ENCODE measurements around the gene HUWE1. TPM values are rescaled to one million over a fixed set of nuclear protein-coding genes. Genes with fewer than 3 reads are reported as not detected.

HUWE1 gene
- total RNA-seq, 1 experiment from 2014 or later: 222 TPM

- intact Hi-C loops (cut with micrococcal nuclease; ENCODE audit: unreplicated experiment): no loop called here
- BruUV-seq (replicated peaks): no TSS peak
- Histone ChIP-seq H3K4me3 (ENCODE audit: low read depth, low read length, poor library complexity, severe bottlenecking) (no peak overlapping the region), H3K4me1 (ENCODE audit: insufficient read depth, low read length, poor library complexity, severe bottlenecking) (no peaks in the 10 kb centered on the region), H3K36me3 (ENCODE audit: insufficient read depth, low read length, poor library complexity, severe bottlenecking) (peaks cover 25% of the 10 kb centered on the region), H3K9me3 (ENCODE audit: low read depth, low read length, poor library complexity, severe bottlenecking) (no peaks in the 10 kb centered on the region), H3K27me3 (replicated peaks; ENCODE audit: insufficient read depth, low read depth, low read length, poor library complexity) (no peaks in the 10 kb centered on the region), H3K27ac (ENCODE audit: low read depth, low read length, poor library complexity, severe bottlenecking) (no peak overlapping the region)
- TF ChIP-seq EZH2 (IDR thresholded peaks at IDR 0.05; ENCODE audit: borderline replicate concordance, low read depth, low read length, poor library complexity, severe bottlenecking) (no peak), CTCF (conservative IDR thresholded peaks at IDR 0.05; ENCODE audit: low read depth, low read length) (no peak)
- no peak for DNase-seq (ENCODE audit: low spot score)
- ChIA-PET CTCF (no interaction called here), POLR2A (ENCODE audit: low non-redundant PET) (no interaction called here)
These were observed 32.1 kb downstream of the HUWE1 start for GRCh38 chrX:53654376-53654775.

GRCh38 chrX:53644751-53645150, 41.8 kb downstream of the HUWE1 start:
- CTCF ChIA-PET: no interaction called here
- Histone ChIP-seq H3K27ac (ENCODE audit: low read depth, low read length, poor library complexity, severe bottlenecking) (no peak overlapping the region), H3K36me3 (ENCODE audit: insufficient read depth, low read length, poor library complexity, severe bottlenecking) (peaks cover 82% of the 10 kb centered on the region), H3K27me3 (replicated peaks; ENCODE audit: insufficient read depth, low read depth, low read length, poor library complexity) (no peaks in the 10 kb centered on the region), H3K4me3 (ENCODE audit: low read depth, low read length, poor library complexity, severe bottlenecking) (no peak overlapping the region), H3K4me1 (ENCODE audit: insufficient read depth, low read length, poor library complexity, severe bottlenecking) (no peaks in the 10 kb centered on the region), H3K9me3 (ENCODE audit: low read depth, low read length, poor library complexity, severe bottlenecking) (no peaks in the 10 kb centered on the region)
- no peak for DNase-seq (ENCODE audit: low spot score)
- no TSS peak for BruUV-seq (replicated peaks)
- POLR2A ChIA-PET (ENCODE audit: low non-redundant PET): interaction anchor here (0.6 kb wide), 1 partner anchor 18 kb away, joined by 3 read pairs; no protein-coding TSS in a partner anchor
- intact Hi-C loops (cut with micrococcal nuclease; ENCODE audit: unreplicated experiment): no loop called here
- TF ChIP-seq CTCF (conservative IDR thresholded peaks at IDR 0.05; ENCODE audit: low read depth, low read length) (no peak), EZH2 (IDR thresholded peaks at IDR 0.05; ENCODE audit: borderline replicate concordance, low read depth, low read length, poor library complexity, severe bottlenecking) (no peak)

GRCh38 chrX:53642337-53642736, 44.2 kb downstream of the HUWE1 start:
- Histone ChIP-seq H3K9me3 (ENCODE audit: low read depth, low read length, poor library complexity, severe bottlenecking) (no peaks in the 10 kb centered on the region), H3K27ac (ENCODE audit: low read depth, low read length, poor library complexity, severe bottlenecking) (no peak overlapping the region), H3K4me3 (ENCODE audit: low read depth, low read length, poor library complexity, severe bottlenecking) (no peak overlapping the region), H3K4me1 (ENCODE audit: insufficient read depth, low read length, poor library complexity, severe bottlenecking) (no peaks in the 10 kb centered on the region), H3K27me3 (replicated peaks; ENCODE audit: insufficient read depth, low read depth, low read length, poor library complexity) (no peaks in the 10 kb centered on the region), H3K36me3 (ENCODE audit: insufficient read depth, low read length, poor library complexity, severe bottlenecking) (peaks cover 69% of the 10 kb centered on the region)
- no TSS peak for BruUV-seq (replicated peaks)
- POLR2A ChIA-PET (ENCODE audit: low non-redundant PET): no interaction called here
- TF ChIP-seq CTCF (conservative IDR thresholded peaks at IDR 0.05; ENCODE audit: low read depth, low read length) (no peak), EZH2 (IDR thresholded peaks at IDR 0.05; ENCODE audit: borderline replicate concordance, low read depth, low read length, poor library complexity, severe bottlenecking) (no peak)
- CTCF ChIA-PET: no interaction called here
- no peak for DNase-seq (ENCODE audit: low spot score)
- intact Hi-C loops (cut with micrococcal nuclease; ENCODE audit: unreplicated experiment): no loop called here

Data from A673 (cell line).